SK-N-SH treated with all-trans-retinoic acid at 6 μM for 48 hours (cell line): ENCODE data around the gene PLXNA4.

ENCODE experiments used
- ARNTL ChIP-seq: fragments of 450-650 bp; formaldehyde crosslinking; IDR thresholded peaks from 2 replicates; pipeline ENCODE4 v1.5.0; 2020; ENCODE audit warnings: low read depth, mild to moderate bottlenecking, moderate library complexity, borderline replicate concordance
- CREB5 ChIP-seq: fragments of 250-450 bp; sonication (Bioruptor Pico); IDR thresholded peaks from 2 replicates; pipeline ENCODE4 v1.5.1; 2020; ENCODE audit warnings: low read depth, mild to moderate bottlenecking, moderate library complexity
- CSDC2 ChIP-seq: fragments of 250-450 bp; sonication (Bioruptor Pico); IDR thresholded peaks from 2 replicates; pipeline ENCODE4 v1.5.0; 2020; ENCODE audit warnings: mild to moderate bottlenecking, moderate library complexity
- CSRNP3 ChIP-seq: fragments of 250-450 bp; sonication (Bioruptor Pico); IDR thresholded peaks from 2 replicates; pipeline ENCODE4 v1.5.1; 2021; ENCODE audit warnings: mild to moderate bottlenecking, moderate library complexity
- PATZ1 ChIP-seq: fragments of 250-450 bp; sonication (Bioruptor Pico); IDR thresholded peaks from 2 replicates; pipeline ENCODE4 v1.8.0; 2020; ENCODE audit warnings: mild to moderate bottlenecking, moderate library complexity, borderline replicate concordance
- POU6F1 ChIP-seq: fragments of 250-450 bp; sonication (Bioruptor Pico); IDR thresholded peaks from 2 replicates; pipeline ENCODE4 v1.8.0; 2021; ENCODE audit warnings: low read depth, mild to moderate bottlenecking, moderate library complexity, borderline replicate concordance
- RARB ChIP-seq: fragments of 250-450 bp; sonication (Bioruptor Pico); IDR thresholded peaks from 2 replicates; pipeline ENCODE4 v1.8.0; 2021; ENCODE audit warnings: mild to moderate bottlenecking, moderate library complexity
- SNAI2 ChIP-seq: fragments of 250-450 bp; sonication (Bioruptor Pico); IDR thresholded peaks from 2 replicates; pipeline ENCODE4 v1.5.0; 2020; ENCODE audit warnings: mild to moderate bottlenecking, moderate library complexity
- TCF4 ChIP-seq: fragments of 250-450 bp; sonication (Bioruptor Pico); IDR thresholded peaks from 2 replicates; pipeline ENCODE4 v1.8.0; 2021; ENCODE audit warnings: mild to moderate bottlenecking, moderate library complexity, borderline replicate concordance
- TSHZ2 ChIP-seq: fragments of 250-450 bp; sonication (Bioruptor Pico); IDR thresholded peaks from 2 replicates; pipeline ENCODE4 v1.5.0; 2020; ENCODE audit warnings: mild to moderate bottlenecking, moderate library complexity
- ZFP3 ChIP-seq: fragments of 250-450 bp; sonication (Bioruptor Pico); IDR thresholded peaks from 2 replicates; pipeline ENCODE4 v1.5.0; 2020; ENCODE audit warnings: mild to moderate bottlenecking, moderate library complexity
- ZFP30 ChIP-seq: fragments of 450-650 bp; formaldehyde crosslinking; IDR thresholded peaks from 2 replicates; pipeline ENCODE4 v1.5.0; 2022; ENCODE audit warnings: mild to moderate bottlenecking, moderate library complexity
- ZNF70 ChIP-seq: fragments of 450-650 bp; formaldehyde crosslinking; IDR thresholded peaks from 2 replicates; pipeline ENCODE4 v1.5.0; 2020; ENCODE audit warnings: mild to moderate bottlenecking, moderate library complexity
- ZNF8 ChIP-seq: fragments of 450-650 bp; formaldehyde crosslinking; IDR thresholded peaks from 2 replicates; pipeline ENCODE4 v1.5.0; 2020; ENCODE audit warnings: mild to moderate bottlenecking, moderate library complexity

- TF ChIP-seq ZNF70 (CRISPR knock-in tag) (no peak), ZFP30 (no peak), PATZ1 (CRISPR knock-in tag) (no peak), CREB5 (CRISPR knock-in tag) (no peak), ZFP3 (CRISPR knock-in tag) (no peak), TSHZ2 (no peak), TCF4 (CRISPR knock-in tag) (no peak), RARB (no peak), POU6F1 (CRISPR knock-in tag) (no peak), CSDC2 (no peak), CSRNP3 (CRISPR knock-in tag) (no peak), ZNF8 (CRISPR knock-in tag) (no peak), SNAI2 (CRISPR knock-in tag) (no peak), ARNTL (CRISPR knock-in tag) (no peak)
Observed at GRCh38 chr7:132207211-132207610, 369.1 kb downstream of the PLXNA4 start.
